Measurements from ENCODE around the gene SLC13A2. TPM values are rescaled to one million over a fixed set of nuclear protein-coding genes. Genes with fewer than 3 reads are reported as not detected.
"Not testable (repeated sequence)": the region's sequence is repeated elsewhere in the genome, so short reads cannot be mapped to it uniquely, and the experiment has no call there.

SLC13A2 gene
- total RNA-seq, 1 donor from 2014 or later: 0.87 TPM

GRCh38 chr17:28519236-28519635 lies 45.8 kb downstream of the SLC13A2 start:
- intact Hi-C loops (cut with DNase I): no loop called here
- H3K27me3 ChIP-seq: no peaks in the 10 kb centered on the region
- H3K9me3 ChIP-seq: no peaks in the 10 kb centered on the region
- TF ChIP-seq, protein P1, sequence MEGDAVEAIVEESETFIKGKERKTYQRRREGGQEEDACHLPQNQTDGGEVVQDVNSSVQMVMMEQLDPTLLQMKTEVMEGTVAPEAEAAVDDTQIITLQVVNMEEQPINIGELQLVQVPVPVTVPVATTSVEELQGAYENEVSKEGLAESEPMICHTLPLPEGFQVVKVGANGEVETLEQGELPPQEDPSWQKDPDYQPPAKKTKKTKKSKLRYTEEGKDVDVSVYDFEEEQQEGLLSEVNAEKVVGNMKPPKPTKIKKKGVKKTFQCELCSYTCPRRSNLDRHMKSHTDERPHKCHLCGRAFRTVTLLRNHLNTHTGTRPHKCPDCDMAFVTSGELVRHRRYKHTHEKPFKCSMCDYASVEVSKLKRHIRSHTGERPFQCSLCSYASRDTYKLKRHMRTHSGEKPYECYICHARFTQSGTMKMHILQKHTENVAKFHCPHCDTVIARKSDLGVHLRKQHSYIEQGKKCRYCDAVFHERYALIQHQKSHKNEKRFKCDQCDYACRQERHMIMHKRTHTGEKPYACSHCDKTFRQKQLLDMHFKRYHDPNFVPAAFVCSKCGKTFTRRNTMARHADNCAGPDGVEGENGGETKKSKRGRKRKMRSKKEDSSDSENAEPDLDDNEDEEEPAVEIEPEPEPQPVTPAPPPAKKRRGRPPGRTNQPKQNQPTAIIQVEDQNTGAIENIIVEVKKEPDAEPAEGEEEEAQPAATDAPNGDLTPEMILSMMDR (IDR thresholded peaks at IDR 0.05): no peak
- no peaks in the 10 kb centered on the region for H3K4me1 ChIP-seq
- no peak overlapping the region for H3K4me3 ChIP-seq
- no peak overlapping the region for H3K27ac ChIP-seq
- no peaks in the 10 kb centered on the region for H3K36me3 ChIP-seq
- DNase-seq (no peak), ATAC-seq (no peak)

- H3K27ac ChIP-seq: no peak overlapping the region
- TF ChIP-seq, protein P1 (IDR thresholded peaks at IDR 0.05): no peak
Observed at GRCh38 chr17:28520687-28521086, 47.2 kb downstream of the SLC13A2 start.

GRCh38 chr17:28521311-28522085 lies 48.1 kb downstream of the SLC13A2 start:
- Histone ChIP-seq H3K27ac (no peak overlapping the region), H3K4me3 (no peak overlapping the region), H3K27me3 (no peaks in the 10 kb centered on the region), H3K9me3 (no peaks in the 10 kb centered on the region), H3K36me3 (no peaks in the 10 kb centered on the region), H3K4me1 (no peaks in the 10 kb centered on the region)
- ATAC-seq (no peak), DNase-seq (no peak)
- TF ChIP-seq, protein P1 (IDR thresholded peaks at IDR 0.05): no peak
- intact Hi-C loops (cut with DNase I): no loop called here

More at GRCh38 chr17:28520687-28521086, 47.2 kb downstream of the SLC13A2 start:
- Histone ChIP-seq H3K36me3 (no peaks in the 10 kb centered on the region), H3K4me1 (no peaks in the 10 kb centered on the region), H3K4me3 (no peak overlapping the region), H3K9me3 (no peaks in the 10 kb centered on the region), H3K27me3 (no peaks in the 10 kb centered on the region)
- ATAC-seq (no peak), DNase-seq (no peak)
- intact Hi-C loops (cut with DNase I): no loop called here

- H3K27ac ChIP-seq; H3K4me1 ChIP-seq; DNase-seq; H3K36me3 ChIP-seq; intact Hi-C loops (cut with DNase I); H3K9me3 ChIP-seq; H3K27me3 ChIP-seq; H3K4me3 ChIP-seq; ATAC-seq: not testable (repeated sequence)
Observed at GRCh38 chr17:28522281-28522680, 48.8 kb downstream of the SLC13A2 start.

DNA sequence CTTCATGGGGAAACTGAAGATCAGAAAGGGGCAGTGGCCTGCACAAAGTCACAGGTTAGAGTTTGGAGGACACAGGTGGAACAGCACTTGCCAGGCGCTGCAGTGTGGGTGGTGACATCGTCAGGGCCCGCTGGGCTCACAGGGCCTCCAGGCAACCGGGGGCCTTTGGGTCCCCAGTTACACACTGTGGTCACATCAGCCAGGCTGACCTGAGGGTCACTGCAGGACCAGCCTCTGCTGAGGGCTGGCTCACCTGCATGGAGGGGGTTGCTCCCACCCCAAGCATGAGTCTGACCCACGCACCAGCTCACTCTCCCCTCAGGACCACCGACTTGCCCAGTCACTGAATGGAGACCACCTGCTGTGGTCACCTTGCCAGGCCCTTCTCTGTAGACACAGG lies 49.7 kb downstream of the SLC13A2 start:
- Histone ChIP-seq H3K27ac (no peak overlapping the region), H3K9me3 (no peaks in the 10 kb centered on the region), H3K27me3 (no peaks in the 10 kb centered on the region), H3K36me3 (no peaks in the 10 kb centered on the region), H3K4me1 (no peaks in the 10 kb centered on the region), H3K4me3 (no peak overlapping the region)
- ATAC-seq (no peak), DNase-seq (no peak)
- TF ChIP-seq, protein P1 (IDR thresholded peaks at IDR 0.05): no peak
- intact Hi-C loops (cut with DNase I): no loop called here

- Histone ChIP-seq H3K27ac (no peak overlapping the region), H3K4me1 (no peaks in the 10 kb centered on the region), H3K4me3 (no peak overlapping the region), H3K9me3 (no peaks in the 10 kb centered on the region), H3K27me3 (no peaks in the 10 kb centered on the region), H3K36me3 (no peaks in the 10 kb centered on the region)
- DNase-seq (no peak), ATAC-seq (no peak)
- intact Hi-C loops (cut with DNase I): no loop called here
- TF ChIP-seq, protein P1 (IDR thresholded peaks at IDR 0.05): no peak
Observed at GRCh38 chr17:28523876-28524275, 50.4 kb downstream of the SLC13A2 start.

All from upper lobe of right lung (tissue), 1 donor.